GM21723 (cell line): Measurements from ENCODE around the gene MICAL3.
"Not testable (repeated sequence)": the region's sequence is repeated elsewhere in the genome, so short reads cannot be mapped to it uniquely, and the experiment has no call there.

Experiments used
- ATAC-seq: cut with Tn5 transposase; IDR thresholded peaks from one replicate; pipeline ENCODE4 v1.9.1; 2021; ENCODE audit warnings: mild to moderate bottlenecking, moderate library complexity; ENCODE audit not compliant: unreplicated experiment

MICAL3 gene

GRCh38 chr22:17773606-17774205 is 250.7 kb downstream of the MICAL3 start:
- ATAC-seq, result no peak

DNA sequence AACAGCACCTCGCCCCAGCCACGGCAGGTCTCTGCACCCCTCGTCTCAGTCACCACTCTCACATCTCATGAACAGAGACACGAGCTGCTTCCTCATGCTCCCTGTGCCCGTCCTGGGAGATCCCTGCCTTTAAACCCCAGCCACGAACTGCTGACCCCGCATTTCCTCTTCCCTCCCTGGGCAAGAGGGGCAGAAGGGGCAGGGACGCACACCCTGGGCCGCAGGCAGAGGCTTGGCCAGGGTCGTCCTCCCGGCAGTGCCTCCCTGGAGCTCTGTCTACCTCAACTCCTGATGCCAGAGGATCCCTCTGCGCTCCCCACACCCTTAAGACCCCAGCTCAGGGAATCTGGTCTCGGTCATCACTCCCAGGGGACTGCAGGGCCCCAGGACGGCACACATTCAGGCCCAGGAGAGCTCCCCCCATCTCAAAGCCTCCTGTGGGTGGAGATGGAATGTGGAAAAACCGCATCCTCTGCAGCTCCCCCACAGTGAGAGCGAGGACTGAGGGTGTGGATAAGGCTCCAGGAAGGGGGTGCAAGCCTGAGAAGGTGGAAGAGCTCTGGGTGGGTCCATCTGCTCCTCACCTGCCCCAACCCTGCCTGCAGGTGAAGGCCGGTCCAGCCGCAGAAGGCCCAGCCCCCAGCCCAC is 251.3 kb downstream of the MICAL3 start:
- no peak for ATAC-seq

DNA sequence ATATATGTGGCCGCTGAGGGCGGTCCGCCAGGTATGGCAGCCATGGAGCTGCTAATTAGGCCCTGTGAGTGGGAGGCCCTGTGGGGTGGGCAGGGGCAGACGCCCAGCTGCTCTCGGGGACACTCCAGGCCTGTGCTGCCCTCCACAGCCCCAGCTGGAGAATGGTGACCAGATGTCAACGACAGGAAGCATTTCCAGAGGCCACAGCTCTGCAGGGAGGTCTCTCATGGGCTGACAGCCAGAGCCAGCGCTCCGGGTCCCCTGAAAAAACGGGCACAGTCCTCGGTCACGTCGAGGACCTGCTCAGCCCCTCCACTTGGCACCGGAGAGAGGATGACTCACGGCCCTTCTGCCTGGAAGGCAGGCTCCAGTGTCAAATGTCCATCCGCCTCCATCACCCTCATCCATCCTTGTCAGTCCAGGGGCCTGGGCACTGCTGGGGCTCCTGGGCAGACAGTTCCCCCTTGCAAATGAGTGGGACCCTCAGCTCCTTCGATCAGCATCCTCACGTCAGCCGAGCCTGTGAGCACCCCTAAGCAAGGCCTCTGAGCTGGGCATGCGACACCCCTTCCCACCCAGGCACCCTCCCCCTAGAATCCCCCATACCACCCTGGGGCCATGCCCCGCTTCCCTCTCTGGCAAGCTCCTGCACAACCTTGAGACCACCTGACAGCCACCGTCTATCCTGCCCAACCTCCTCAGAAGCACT is 252.0 kb downstream of the MICAL3 start:
- no peak for ATAC-seq

DNA sequence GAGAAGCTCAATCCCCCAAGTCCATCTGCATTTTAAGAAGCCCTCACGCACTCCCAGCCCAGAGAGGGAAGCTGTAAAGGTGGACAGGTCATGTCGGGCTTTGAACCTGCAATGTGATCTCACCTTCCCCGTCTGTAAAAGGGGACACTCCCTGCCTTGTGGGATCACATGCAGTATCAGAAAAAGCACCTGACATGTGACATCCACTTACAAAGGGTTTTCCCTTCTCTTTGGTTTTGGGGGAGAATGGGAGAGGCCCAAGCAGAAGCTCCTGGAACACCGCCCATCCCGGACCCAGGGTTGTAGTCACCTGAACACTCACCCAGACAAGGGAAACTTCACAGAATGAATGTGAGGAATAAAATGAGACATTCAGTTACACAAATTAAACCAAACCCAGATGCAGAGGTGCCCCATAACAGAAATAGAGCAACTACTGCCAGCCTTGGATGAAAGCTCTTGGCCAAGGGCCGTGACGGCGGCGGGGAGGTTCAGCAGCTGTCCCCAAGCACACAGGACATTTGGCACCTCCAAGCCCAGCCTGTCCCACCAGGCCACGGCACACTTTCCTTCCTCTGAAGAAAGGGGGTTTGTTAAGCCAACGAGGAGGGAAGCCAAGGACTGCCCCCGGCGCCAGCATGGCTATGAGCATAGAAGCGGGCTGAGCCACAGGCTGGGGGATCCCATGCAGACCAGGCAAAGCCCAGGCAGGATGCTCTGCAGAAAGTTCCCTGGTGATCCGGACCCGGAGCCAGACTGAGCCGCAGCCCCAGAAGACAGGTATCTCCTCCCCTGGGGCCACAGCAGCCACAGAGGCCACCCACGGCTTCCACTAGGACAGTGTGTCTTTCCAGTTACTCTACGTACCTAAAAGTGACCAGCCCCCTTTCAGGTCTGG is 253.9 kb downstream of the MICAL3 start:
- ATAC-seq, result no peak

DNA sequence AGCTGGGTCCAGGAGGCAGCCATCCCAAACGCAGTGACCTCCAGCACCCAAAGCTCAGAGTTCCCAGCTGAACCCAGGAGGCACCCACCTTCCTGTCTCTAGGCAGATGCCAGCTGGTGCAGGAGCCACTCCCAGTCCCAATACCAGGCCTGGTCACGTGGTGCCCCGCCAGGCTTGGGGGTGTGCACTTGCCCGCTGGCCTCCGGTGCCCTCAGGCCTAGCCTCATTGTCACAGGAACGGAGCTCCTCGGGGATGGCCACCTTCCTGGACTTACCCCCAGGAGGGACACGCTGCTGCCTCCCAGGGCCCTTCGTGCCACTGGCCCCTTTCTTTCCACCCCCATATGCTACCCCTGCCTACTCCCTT is 254.7 kb downstream of the MICAL3 start:
- ATAC-seq, result no peak

GRCh38 chr22:17769013-17769715 is 255.2 kb downstream of the MICAL3 start:
- ATAC-seq, result no peak

- ATAC-seq, result peak; percentile 60
Measured at GRCh38 chr22:17767233-17768065, 256.9 kb downstream of the MICAL3 start.

GRCh38 chr22:17764852-17765251 is 259.5 kb downstream of the MICAL3 start:
- ATAC-seq, result not testable (repeated sequence)

GRCh38 chr22:17764036-17764435 is 260.3 kb downstream of the MICAL3 start:
- ATAC-seq, result no peak

DNA sequence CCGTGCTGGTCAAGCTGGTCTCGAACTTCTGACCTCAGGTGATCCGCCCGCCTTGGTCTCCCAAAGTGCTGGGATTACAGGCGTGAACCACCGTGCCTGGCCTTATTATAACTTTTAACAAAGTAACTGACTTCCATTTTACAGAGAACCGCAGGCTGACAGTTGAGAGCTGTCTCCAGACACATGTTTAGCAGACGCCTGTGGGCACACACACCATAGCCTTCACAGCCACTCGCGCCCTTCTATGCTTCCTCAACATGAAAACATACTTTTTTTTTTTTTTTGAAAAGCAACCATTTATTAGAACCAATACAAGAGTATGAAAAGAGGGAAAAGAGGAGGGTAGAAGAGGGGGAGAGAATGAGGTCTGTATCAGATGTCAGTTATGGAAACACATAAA is 260.9 kb downstream of the MICAL3 start:
- ATAC-seq, result not testable (repeated sequence)

GRCh38 chr22:17761138-17761488 is 263.2 kb downstream of the MICAL3 start:
- no peak for ATAC-seq

DNA sequence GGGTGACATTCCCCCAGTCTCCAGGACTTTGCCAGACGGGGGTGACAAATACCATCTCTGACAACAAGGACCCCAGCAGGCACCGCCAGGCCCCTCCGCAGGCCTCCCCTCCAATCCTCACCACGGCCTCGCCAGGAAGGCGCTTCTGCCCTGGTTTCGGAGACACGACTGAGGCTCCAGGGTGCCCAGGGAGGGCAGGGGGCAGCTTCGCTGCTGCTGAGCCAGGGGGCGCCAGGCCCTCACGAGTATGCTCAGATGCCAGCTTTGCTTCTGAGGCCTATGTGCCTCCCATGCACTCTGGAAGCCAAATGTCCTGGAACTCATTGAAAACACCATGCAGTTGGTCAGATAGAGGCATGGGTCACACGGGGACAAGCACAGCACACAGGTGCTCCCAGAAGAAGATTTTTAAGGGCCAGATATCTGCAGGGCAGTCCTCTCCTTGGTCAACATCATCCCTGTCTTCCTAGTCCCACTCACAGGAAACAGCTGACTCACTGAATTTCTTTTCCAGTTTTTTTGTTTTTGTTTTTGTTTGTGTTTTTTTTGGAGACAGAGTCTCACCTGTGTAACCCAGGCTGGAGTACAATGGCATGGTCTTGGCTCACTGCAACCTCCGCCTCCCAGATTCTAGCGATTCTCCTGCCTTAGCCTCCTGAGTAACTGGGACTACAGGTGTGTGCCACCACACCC is 270.0 kb downstream of the MICAL3 start:
- ATAC-seq, result no peak

DNA sequence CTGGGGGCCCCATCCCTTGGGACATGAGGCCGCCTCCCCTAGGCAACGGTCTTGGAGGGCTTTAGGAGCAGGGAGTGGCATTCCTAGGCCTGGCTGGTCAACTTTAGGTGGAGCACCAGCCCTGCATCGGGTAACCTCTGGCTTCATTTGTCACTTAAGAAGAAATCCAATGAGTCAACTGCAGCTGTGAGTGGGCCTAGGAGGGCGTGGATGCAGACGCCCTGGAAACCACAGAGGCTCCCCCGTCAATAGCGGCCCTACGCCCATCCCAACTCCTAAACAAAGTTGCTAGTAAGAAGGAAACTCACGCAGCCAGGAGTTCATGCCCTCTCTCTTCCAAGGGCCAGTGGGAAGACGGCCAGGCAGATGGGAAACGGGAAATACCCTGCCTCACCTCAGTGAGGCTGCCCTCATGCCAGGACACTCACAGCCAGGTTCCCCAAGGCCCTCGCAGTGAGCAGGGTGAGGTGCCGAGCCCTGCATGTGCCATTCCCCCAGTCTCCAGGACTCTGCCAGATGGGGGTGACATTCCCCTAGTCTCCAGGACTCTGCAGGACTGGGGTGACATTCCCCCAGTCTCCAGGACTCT is 270.9 kb downstream of the MICAL3 start:
- no peak for ATAC-seq

GRCh38 chr22:17751596-17751995 is 272.8 kb downstream of the MICAL3 start:
- ATAC-seq, result no peak

DNA sequence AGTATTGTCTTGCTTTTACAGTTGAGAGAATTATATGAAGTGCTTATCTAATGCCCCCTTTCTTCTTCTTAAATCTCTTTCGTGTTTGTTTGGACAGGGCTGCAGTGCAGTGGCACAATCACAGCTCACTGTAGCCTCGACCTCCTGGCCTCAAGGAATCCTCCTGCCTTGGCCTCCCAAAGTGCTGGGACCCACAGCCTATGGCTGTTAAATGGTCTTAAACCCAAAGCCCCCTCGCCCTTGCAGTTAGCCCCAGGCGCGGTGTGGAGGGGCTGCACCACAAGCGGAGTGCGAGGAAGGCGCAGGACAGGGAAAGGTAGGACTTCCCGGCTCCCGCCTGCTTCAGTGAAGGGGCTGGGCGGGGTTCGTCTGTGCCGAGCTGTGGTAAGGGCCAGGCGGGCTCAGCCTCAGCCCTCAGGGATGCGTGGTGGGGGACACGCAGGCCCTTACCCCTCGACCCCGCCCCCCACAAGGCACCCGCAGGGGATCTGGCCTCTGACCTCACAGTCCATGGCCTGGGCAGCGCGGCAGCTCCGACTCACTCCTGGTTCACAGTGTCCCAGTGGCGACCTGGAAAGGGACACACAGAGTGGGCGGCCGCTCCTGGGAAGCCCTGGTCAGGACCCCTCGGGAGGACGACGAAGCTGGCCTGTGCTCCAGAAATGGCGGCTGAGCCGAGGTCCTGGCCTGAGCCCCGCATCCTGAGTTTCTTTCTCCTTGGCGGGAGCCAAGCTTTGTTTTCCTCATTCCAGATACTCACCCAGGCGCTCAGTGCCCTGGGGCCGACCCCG is 274.6 kb downstream of the MICAL3 start:
- no peak for ATAC-seq

DNA sequence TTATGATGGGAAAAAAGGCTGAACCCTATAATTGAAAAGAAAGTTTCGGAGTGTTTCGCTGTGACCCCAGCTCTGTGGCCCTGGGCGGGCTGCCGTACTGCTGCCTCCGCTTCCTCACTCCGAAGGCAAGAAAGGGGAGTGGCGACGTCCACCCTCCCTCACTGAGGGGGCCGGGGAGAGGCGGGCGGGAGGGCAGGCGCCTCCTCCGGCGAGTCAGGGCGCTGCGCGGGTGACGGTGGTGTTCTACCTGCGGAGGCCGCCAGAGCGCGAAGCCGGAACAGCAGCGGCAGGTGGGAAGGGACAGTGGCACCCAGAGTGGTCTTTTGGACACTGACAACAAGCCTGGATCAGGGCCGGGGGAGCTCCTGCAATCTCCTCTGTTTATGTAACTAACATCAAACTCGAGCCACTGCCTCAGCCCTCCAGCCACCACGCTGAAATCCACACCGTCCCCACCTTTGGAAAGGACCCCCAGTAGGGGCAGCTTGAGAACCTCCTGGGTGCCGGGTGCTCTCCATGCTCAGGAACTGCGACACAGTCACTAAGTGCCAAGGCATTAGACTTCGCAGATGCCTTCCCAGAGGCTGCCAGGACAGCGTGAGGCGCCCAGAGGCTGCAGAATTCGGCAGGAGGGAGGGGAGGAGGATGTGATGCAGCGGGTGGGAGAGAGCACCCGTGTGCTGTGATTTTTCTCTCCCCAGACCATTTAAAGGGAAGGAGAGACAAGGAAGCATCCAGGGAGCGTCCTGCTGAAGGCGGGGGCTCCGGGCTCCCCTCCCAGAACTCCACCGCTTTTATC is 275.6 kb downstream of the MICAL3 start:
- no peak for ATAC-seq

GRCh38 chr22:17746916-17747315 is 277.4 kb downstream of the MICAL3 start:
- no peak for ATAC-seq
